ENCODE measurements around the gene MED28. TPM values are rescaled to one million over a fixed set of nuclear protein-coding genes. Genes with fewer than 3 reads are reported as not detected.

The MED28 gene
- total RNA-seq, 1 experiment from 2014 or later, result 106 TPM

GRCh38 chr4:17650406-17650805, 36.0 kb downstream of the MED28 start (continued):
- TF ChIP-seq ERG (CRISPR knock-in tag; IDR thresholded peaks at IDR 0.05) (no peak), ZNF263 (CRISPR knock-in tag; IDR thresholded peaks at IDR 0.05; ENCODE audit: low read depth) (no peak), PREB (CRISPR knock-in tag; IDR thresholded peaks at IDR 0.05; ENCODE audit: borderline replicate concordance) (no peak), ATF2 (CRISPR knock-in tag; IDR thresholded peaks at IDR 0.05; ENCODE audit: borderline replicate concordance, low read depth) (no peak)

GRCh38 chr4:17654701-17655100, 40.3 kb downstream of the MED28 start:
- CTCF ChIA-PET, result no interaction called here
- TF ChIP-seq OVOL2 (CRISPR knock-in tag; IDR thresholded peaks at IDR 0.05; ENCODE audit: borderline replicate concordance), result no peak
- no peak for TF ChIP-seq TCF7 (CRISPR knock-in tag; IDR thresholded peaks at IDR 0.05; ENCODE audit: low read depth)
- TF ChIP-seq ZMAT4 (CRISPR knock-in tag; IDR thresholded peaks at IDR 0.05), result no peak
- TF ChIP-seq ZNF425 (CRISPR knock-in tag; conservative IDR thresholded peaks at IDR 0.05), result no peak
- TF ChIP-seq CREM (CRISPR knock-in tag; IDR thresholded peaks at IDR 0.05), result no peak
- no peak for TF ChIP-seq PRRX2 (CRISPR knock-in tag; IDR thresholded peaks at IDR 0.05)
- no peak for TF ChIP-seq FOXK1 (CRISPR knock-in tag; IDR thresholded peaks at IDR 0.05)
- no peak for TF ChIP-seq NR2C2 (CRISPR knock-in tag; IDR thresholded peaks at IDR 0.05)
- TF ChIP-seq ZNF219 (CRISPR knock-in tag; IDR thresholded peaks at IDR 0.05; ENCODE audit: borderline replicate concordance), result no peak
- no peak for DNase-seq (ENCODE audit: low spot score)
- no peaks in the 10 kb centered on the region for H3K4me1 Mint-ChIP-seq
- 0 out of 2 replicates have a peak, but pooled peaks cover 4% of the 10 kb centered on the region for H3K9me3 Mint-ChIP-seq
- no peaks in the 10 kb centered on the region for H3K36me3 Mint-ChIP-seq
- no peak overlapping the region for H3K27ac Mint-ChIP-seq
- H3K4me3 Mint-ChIP-seq, result no peak overlapping the region
- POLR2A ChIA-PET, result no interaction called here
- 0 out of 2 replicates have a peak, but pooled peaks cover 3% of the 10 kb centered on the region for H3K27me3 Mint-ChIP-seq (ENCODE audit: low read depth)
- ATAC-seq, result no peak

GRCh38 chr4:17657090-17657489, 42.6 kb downstream of the MED28 start:
- no peak overlapping the region for H3K27ac Mint-ChIP-seq
- CTCF ChIA-PET, result interaction anchor here (0.6 kb wide), 1 partner anchor 309 kb away, joined by 3 read pairs; no protein-coding TSS in a partner anchor
- H3K27me3 Mint-ChIP-seq (ENCODE audit: low read depth), result no peaks in the 10 kb centered on the region
- ATAC-seq, result no peak
- H3K4me1 Mint-ChIP-seq, result no peaks in the 10 kb centered on the region
- H3K9me3 Mint-ChIP-seq, result no peaks in the 10 kb centered on the region
- POLR2A ChIA-PET, result interaction anchor here (0.6 kb wide), 1 partner anchor 74 kb away, joined by 4 read pairs; no protein-coding TSS in a partner anchor
- H3K36me3 Mint-ChIP-seq, result no peaks in the 10 kb centered on the region
- no peak overlapping the region for H3K4me3 Mint-ChIP-seq
- no peak for DNase-seq (ENCODE audit: low spot score)
- TF ChIP-seq ZBTB43 (CRISPR knock-in tag; IDR thresholded peaks at IDR 0.05), result no peak
- no peak for TF ChIP-seq EMX1 (CRISPR knock-in tag; IDR thresholded peaks at IDR 0.05)
- TF ChIP-seq ARID4B (CRISPR knock-in tag; IDR thresholded peaks at IDR 0.05; ENCODE audit: borderline replicate concordance), result no peak
- TF ChIP-seq FOXJ3 (CRISPR knock-in tag; IDR thresholded peaks at IDR 0.05; ENCODE audit: borderline replicate concordance), result no peak
- TF ChIP-seq FOXP4 (CRISPR knock-in tag; IDR thresholded peaks at IDR 0.05), result no peak
- TF ChIP-seq ATF1 (CRISPR knock-in tag; IDR thresholded peaks at IDR 0.05), result no peak
